ENCODE data around the gene TEAD2.

DNA sequence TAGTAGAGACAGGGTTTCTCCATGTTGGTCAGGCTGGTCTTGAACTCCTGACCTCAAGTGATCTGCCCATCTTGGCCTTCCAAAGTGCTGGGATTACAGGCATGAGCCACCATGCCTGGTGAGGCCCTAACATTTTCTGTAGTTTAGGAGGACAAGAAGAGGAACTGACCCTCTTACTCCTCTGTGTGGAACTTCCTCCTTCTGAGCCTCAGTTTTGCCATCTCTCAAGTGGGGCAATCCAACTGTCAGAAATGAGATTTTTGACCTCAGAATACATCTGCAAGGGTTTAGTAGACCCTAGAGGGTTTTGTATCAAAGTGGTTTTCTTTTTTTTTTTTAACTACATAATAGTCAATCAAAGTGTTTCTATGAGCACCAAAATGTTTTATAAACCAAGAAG lies 3.9 kb upstream of the TEAD2 start:
- TF ChIP-seq CTCF (IDR thresholded peaks at IDR 0.05; ENCODE audit: insufficient read depth, low read depth, low read length) (no peak), EZH2 (IDR thresholded peaks at IDR 0.05; ENCODE audit: insufficient read depth, low read length) (no peak)
